ENCODE measurements around the gene NHLH1. TPM values are rescaled to one million over a fixed set of nuclear protein-coding genes. Genes with fewer than 3 reads are reported as not detected.

NHLH1 gene
- total and polyA plus RNA-seq, 4 donors, result 0.08 TPM; not detected in 3

DNA sequence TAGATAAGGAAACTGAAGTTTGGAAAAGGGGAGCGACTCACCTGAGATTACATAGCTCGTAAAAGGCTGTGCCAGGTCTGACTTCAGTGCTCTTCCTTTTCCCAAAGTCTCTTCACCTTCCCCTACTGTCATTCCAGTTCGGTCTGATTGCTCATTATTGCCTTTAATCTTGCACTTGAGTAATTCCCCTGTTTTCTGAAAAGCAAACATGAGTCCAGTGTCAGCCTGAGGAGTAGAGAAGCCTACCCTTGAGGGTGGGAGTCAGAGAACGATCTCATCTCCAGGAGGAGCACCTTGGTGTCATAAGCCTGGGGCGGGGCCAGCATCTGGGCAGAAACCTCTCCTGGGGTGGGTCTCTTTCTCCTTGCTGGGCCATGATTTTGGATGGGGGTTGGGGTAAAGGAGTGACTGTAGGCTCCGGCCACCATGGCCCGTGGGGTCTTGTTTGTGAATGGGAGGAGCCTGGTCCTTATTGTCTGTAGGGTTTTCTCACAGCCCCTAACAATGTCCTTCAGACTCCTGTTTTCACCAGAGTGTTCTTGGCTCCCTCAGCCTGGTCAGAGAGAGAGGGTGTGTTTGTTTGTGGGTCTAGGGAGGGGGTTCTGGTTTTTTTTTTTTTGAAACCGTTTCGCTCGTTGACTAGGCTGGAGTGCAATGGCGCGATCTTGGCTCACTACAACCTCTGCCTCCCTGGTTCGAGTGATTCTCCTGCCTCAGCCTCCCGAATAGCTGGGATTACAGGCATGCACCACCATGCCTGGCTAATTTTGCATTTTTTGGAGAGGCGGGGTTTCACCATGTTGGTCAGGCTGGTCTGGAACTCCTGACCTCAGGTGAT lies 39.5 kb downstream of the NHLH1 start:
- peak; percentile 17 for DNase-seq (ENCODE audit: low spot score)
- Histone ChIP-seq H3K36me3 (ENCODE audit: control insufficient read depth in 4 of 4, insufficient read depth in 3 of 4, low read depth in 1 of 4, low read length in 3 of 4) (no peaks in the 10 kb centered on the region), H3K27me3 (ENCODE audit: control insufficient read depth in 4 of 4, insufficient read depth in 4 of 4, low read length in 3 of 4) (peaks cover 0 to 4% (median 2%) of the 10 kb centered on the region in 4 donors), H3K27ac (ENCODE audit: low read depth in 1 of 2, low read length in 2 of 2) (no peak overlapping the region), H3K9ac (ENCODE audit: low read depth in 1 of 2, low read length in 2 of 2) (no peak overlapping the region), H3K4me3 (ENCODE audit: low read depth in 1 of 3, low read length in 3 of 3) (no peak overlapping the region), H3K4me1 (ENCODE audit: control insufficient read depth in 4 of 4, insufficient read depth in 4 of 4, low read length in 3 of 4) (peaks cover 0 to under 1% (median 0%) of the 10 kb centered on the region in 4 donors), H3K9me3 (ENCODE audit: control insufficient read depth in 4 of 4, low read length in 3 of 4) (no peaks in the 10 kb centered on the region)
- 88% methylated on average over 15 of the region's 15 CpGs for WGBS
- TF ChIP-seq NR2F2 (IDR thresholded peaks at IDR 0.05), result no peak
- no peak for TF ChIP-seq FOXA1 (IDR thresholded peaks at IDR 0.05)
- TF ChIP-seq EGR1 (IDR thresholded peaks at IDR 0.05; ENCODE audit: low read depth in 2 of 2), result no peak
- TF ChIP-seq JUND (IDR thresholded peaks at IDR 0.05), result no peak

DNA sequence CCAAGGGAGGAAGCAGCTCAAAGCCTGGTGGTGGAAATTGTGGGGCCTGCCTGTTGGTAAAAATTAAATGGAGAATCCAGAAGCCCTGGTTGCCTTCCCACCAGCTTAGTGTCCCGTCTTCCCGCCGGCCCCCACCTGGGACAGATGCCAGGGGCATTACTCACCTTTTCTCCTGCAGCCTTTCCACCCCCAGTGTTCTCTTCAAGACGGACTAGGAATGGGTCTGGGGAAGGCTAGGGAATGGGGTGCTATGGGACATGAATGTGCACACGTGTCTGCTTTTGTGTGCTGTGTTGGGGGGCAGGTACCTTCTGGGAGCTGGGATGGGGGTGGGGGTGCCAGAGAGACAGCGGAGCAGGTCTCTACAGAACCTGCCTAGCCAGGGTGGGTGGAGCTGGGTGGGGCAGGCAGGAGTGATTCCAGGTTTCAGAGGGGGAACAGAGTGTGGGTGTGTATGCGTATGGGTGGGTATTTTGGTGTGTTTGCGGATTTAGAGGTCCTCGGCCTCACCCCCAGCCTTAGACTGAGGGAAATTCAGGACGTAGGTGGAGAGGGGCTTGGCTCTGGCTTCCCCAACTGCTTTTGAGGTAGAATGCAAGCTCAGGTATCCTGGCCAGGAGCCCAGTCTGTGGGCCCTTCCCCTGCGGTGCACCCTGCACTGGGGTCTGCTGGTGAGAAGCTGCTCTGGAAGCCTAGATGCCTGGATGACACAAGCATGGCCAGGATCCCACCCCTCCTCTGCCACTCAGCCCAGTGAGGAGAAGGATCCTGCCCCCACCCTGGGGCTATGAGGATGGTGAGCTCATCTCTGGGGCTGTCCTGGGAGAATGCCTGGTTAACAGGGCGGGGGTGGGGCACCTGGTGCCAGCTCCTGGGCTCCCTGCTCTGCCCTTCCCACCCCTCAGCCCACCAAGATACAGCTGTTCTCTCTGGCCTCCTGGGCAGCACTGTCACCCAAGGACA lies 41.2 kb downstream of the NHLH1 start:
- Histone ChIP-seq H3K9ac (ENCODE audit: low read depth in 1 of 2, low read length in 2 of 2) (no peak overlapping the region), H3K27ac (ENCODE audit: low read depth in 1 of 2, low read length in 2 of 2) (no peak overlapping the region), H3K4me1 (ENCODE audit: control insufficient read depth in 4 of 4, insufficient read depth in 4 of 4, low read length in 3 of 4) (no peaks in the 10 kb centered on the region), H3K9me3 (ENCODE audit: control insufficient read depth in 4 of 4, low read length in 3 of 4) (no peaks in the 10 kb centered on the region), H3K27me3 (ENCODE audit: control insufficient read depth in 4 of 4, insufficient read depth in 4 of 4, low read length in 3 of 4) (peaks cover 0 to 2% (median 0%) of the 10 kb centered on the region in 4 donors), H3K36me3 (ENCODE audit: control insufficient read depth in 4 of 4, insufficient read depth in 3 of 4, low read depth in 1 of 4, low read length in 3 of 4) (no peaks in the 10 kb centered on the region), H3K4me3 (ENCODE audit: low read depth in 1 of 3, low read length in 3 of 3) (no peak overlapping the region)
- 91% methylated on average over 12 of the region's 12 CpGs for WGBS
- DNase-seq (ENCODE audit: low spot score), result peak; percentile 32
- TF ChIP-seq, protein P1, sequence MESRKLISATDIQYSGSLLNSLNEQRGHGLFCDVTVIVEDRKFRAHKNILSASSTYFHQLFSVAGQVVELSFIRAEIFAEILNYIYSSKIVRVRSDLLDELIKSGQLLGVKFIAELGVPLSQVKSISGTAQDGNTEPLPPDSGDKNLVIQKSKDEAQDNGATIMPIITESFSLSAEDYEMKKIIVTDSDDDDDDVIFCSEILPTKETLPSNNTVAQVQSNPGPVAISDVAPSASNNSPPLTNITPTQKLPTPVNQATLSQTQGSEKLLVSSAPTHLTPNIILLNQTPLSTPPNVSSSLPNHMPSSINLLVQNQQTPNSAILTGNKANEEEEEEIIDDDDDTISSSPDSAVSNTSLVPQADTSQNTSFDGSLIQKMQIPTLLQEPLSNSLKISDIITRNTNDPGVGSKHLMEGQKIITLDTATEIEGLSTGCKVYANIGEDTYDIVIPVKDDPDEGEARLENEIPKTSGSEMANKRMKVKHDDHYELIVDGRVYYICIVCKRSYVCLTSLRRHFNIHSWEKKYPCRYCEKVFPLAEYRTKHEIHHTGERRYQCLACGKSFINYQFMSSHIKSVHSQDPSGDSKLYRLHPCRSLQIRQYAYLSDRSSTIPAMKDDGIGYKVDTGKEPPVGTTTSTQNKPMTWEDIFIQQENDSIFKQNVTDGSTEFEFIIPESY (IDR thresholded peaks at IDR 0.05), result no peak
- TF ChIP-seq RXRA (IDR thresholded peaks at IDR 0.05), result no peak
- no peak for TF ChIP-seq EGR1 (IDR thresholded peaks at IDR 0.05; ENCODE audit: low read depth in 2 of 2)
- TF ChIP-seq TAF1 (conservative IDR thresholded peaks at IDR 0.05), result no peak
- TF ChIP-seq, protein P2, sequence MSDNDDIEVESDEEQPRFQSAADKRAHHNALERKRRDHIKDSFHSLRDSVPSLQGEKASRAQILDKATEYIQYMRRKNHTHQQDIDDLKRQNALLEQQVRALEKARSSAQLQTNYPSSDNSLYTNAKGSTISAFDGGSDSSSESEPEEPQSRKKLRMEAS (IDR thresholded peaks at IDR 0.05), result no peak
- TF ChIP-seq, protein P3, sequence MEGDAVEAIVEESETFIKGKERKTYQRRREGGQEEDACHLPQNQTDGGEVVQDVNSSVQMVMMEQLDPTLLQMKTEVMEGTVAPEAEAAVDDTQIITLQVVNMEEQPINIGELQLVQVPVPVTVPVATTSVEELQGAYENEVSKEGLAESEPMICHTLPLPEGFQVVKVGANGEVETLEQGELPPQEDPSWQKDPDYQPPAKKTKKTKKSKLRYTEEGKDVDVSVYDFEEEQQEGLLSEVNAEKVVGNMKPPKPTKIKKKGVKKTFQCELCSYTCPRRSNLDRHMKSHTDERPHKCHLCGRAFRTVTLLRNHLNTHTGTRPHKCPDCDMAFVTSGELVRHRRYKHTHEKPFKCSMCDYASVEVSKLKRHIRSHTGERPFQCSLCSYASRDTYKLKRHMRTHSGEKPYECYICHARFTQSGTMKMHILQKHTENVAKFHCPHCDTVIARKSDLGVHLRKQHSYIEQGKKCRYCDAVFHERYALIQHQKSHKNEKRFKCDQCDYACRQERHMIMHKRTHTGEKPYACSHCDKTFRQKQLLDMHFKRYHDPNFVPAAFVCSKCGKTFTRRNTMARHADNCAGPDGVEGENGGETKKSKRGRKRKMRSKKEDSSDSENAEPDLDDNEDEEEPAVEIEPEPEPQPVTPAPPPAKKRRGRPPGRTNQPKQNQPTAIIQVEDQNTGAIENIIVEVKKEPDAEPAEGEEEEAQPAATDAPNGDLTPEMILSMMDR (IDR thresholded peaks at IDR 0.05; ENCODE audit: low read depth, low read length, missing input control), result no peak
- TF ChIP-seq, protein P4, sequence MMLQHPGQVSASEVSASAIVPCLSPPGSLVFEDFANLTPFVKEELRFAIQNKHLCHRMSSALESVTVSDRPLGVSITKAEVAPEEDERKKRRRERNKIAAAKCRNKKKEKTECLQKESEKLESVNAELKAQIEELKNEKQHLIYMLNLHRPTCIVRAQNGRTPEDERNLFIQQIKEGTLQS (IDR thresholded peaks at IDR 0.05), result no peak
- no peak for TF ChIP-seq SP1 (IDR thresholded peaks at IDR 0.05)
- no peak for TF ChIP-seq NR2F2 (IDR thresholded peaks at IDR 0.05)
- TF ChIP-seq FOXA2 (IDR thresholded peaks at IDR 0.05), result no peak
- TF ChIP-seq, protein P5, sequence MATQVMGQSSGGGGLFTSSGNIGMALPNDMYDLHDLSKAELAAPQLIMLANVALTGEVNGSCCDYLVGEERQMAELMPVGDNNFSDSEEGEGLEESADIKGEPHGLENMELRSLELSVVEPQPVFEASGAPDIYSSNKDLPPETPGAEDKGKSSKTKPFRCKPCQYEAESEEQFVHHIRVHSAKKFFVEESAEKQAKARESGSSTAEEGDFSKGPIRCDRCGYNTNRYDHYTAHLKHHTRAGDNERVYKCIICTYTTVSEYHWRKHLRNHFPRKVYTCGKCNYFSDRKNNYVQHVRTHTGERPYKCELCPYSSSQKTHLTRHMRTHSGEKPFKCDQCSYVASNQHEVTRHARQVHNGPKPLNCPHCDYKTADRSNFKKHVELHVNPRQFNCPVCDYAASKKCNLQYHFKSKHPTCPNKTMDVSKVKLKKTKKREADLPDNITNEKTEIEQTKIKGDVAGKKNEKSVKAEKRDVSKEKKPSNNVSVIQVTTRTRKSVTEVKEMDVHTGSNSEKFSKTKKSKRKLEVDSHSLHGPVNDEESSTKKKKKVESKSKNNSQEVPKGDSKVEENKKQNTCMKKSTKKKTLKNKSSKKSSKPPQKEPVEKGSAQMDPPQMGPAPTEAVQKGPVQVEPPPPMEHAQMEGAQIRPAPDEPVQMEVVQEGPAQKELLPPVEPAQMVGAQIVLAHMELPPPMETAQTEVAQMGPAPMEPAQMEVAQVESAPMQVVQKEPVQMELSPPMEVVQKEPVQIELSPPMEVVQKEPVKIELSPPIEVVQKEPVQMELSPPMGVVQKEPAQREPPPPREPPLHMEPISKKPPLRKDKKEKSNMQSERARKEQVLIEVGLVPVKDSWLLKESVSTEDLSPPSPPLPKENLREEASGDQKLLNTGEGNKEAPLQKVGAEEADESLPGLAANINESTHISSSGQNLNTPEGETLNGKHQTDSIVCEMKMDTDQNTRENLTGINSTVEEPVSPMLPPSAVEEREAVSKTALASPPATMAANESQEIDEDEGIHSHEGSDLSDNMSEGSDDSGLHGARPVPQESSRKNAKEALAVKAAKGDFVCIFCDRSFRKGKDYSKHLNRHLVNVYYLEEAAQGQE (IDR thresholded peaks at IDR 0.05), result no peak
- TF ChIP-seq GABPA (IDR thresholded peaks at IDR 0.05 in 1 of 2, conservative IDR thresholded peaks at IDR 0.05 in 1 of 2), result no peak
- no peak for TF ChIP-seq HNF4A (conservative IDR thresholded peaks at IDR 0.05)
- no peak for TF ChIP-seq FOXA1 (IDR thresholded peaks at IDR 0.05)
- no peak for TF ChIP-seq YY1 (IDR thresholded peaks at IDR 0.05)
- no peak for TF ChIP-seq HNF4G (IDR thresholded peaks at IDR 0.05)
- TF ChIP-seq RAD21 (IDR thresholded peaks at IDR 0.05), result no peak
- TF ChIP-seq JUND (IDR thresholded peaks at IDR 0.05), result no peak

All from liver (tissue), 9 donors.